ENCODE data around the gene KRTAP17-1. TPM values are rescaled to one million over a fixed set of nuclear protein-coding genes. Genes with fewer than 3 reads are reported as not detected.
"Not testable (repeated sequence)": the region's sequence is repeated elsewhere in the genome, so short reads cannot be mapped to it uniquely, and the experiment has no call there.

KRTAP17-1 gene, protein sequence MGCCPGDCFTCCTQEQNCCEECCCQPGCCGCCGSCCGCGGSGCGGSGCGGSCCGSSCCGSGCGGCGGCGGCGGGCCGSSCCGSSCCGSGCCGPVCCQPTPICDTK
- total RNA-seq, result not detected

DNA sequence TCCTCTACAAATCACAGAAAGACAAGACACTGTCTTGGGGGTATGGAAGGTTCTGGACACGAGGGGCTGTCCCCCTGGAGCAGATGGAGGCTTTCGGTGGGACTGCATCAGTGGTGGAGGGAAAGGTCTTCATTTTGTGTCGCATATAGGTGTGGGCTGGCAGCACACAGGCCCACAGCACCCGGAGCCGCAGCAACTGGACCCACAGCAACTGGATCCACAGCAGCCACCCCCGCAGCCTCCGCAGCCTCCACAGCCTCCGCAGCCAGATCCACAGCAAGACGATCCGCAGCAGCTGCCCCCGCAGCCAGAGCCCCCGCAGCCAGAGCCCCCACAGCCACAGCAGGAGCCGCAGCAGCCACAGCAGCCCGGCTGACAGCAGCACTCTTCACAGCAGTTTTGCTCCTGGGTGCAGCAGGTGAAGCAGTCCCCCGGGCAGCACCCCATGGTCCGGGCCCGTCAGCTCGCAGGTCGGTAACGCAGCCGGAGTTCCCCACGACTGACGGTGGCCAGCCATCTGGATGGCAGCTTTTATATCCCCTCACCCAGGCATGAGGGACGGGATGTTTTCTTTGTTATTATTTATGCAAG lies at the start of gene KRTAP17-1:
KRTAP17-1 (minus strand) TSS at position 507 of the 591 bp plus-strand sequence; CDS start at position 447, 60 bp downstream.
- no peak for ATAC-seq
- DNase-seq (ENCODE audit: low spot score), result no peak
- intact Hi-C loops (cut with DNase I), result no loop called here

DNA sequence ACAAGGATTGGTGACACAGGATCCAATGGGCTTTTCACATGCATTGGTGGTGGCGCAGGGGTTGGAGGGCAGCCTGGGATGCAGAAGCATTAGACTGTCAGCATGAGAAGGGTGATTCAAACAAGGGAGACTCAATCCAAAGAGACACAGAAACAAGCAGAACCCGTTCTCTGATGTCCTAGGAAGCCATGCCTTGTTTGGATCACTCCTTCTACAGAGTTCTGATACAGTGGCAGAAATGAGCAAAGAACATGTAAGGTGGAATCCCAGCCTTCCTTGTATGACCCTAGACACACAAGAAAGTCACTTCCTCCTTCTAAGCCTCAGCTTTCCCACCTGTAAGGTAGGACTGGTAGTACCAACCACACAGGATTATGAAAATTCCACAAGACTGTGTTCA lies 48.4 kb upstream of the KRTAP17-1 start:
- ATAC-seq (no peak), DNase-seq (ENCODE audit: low spot score) (no peak)
- intact Hi-C loops (cut with DNase I), result no loop called here

GRCh38 chr17:41360296-41360995 lies 44.9 kb upstream of the KRTAP17-1 start:
- DNase-seq (ENCODE audit: low spot score) (no peak), ATAC-seq (no peak)
- intact Hi-C loops (cut with DNase I), result no loop called here

- intact Hi-C loops (cut with DNase I), result no loop called here
Observed at GRCh38 chr17:41354536-41354935, 39.0 kb upstream of the KRTAP17-1 start.

GRCh38 chr17:41352597-41353366 lies 37.3 kb upstream of the KRTAP17-1 start:
- intact Hi-C loops (cut with DNase I), result no loop called here
- ATAC-seq (no peak), DNase-seq (ENCODE audit: low spot score) (no peak)

More at GRCh38 chr17:41354536-41354935, 39.0 kb upstream of the KRTAP17-1 start:
- DNase-seq (ENCODE audit: low spot score) (no peak), ATAC-seq (no peak)

GRCh38 chr17:41351177-41351576 lies 35.7 kb upstream of the KRTAP17-1 start:
- DNase-seq (ENCODE audit: low spot score), result no peak
- intact Hi-C loops (cut with DNase I), result no loop called here
- ATAC-seq, result no peak

DNA sequence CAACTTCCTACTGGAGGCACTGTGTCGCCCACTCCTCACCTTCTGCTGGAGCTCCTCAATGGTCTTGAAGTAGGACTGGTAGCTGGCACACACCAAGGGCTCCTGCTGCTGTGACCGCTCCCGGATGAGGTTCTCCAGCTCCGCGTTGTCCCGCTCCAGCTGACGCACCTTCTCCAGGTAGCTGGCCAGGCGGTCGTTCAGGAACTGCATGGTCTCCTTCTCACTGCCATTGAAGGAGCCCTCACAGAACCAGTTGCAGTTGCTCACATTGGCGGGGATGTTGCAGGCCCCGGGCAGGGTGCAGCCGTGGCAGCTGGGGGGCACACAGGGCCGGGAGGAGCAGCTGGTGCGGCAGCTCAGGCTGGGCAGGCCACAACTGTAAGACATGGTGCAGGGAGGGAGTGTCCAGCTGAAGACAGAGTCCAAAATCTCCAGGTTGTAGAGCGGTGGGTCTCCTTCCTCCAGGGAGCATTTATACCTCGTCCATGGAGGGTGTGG lies 34.9 kb upstream of the KRTAP17-1 start, which contains the start of gene KRT33A:
KRT33A (minus strand) TSS at position 448 of the 498 bp plus-strand sequence; CDS start at position 387, 61 bp downstream.
- ATAC-seq; DNase-seq (ENCODE audit: low spot score); intact Hi-C loops (cut with DNase I): not testable (repeated sequence)

DNA sequence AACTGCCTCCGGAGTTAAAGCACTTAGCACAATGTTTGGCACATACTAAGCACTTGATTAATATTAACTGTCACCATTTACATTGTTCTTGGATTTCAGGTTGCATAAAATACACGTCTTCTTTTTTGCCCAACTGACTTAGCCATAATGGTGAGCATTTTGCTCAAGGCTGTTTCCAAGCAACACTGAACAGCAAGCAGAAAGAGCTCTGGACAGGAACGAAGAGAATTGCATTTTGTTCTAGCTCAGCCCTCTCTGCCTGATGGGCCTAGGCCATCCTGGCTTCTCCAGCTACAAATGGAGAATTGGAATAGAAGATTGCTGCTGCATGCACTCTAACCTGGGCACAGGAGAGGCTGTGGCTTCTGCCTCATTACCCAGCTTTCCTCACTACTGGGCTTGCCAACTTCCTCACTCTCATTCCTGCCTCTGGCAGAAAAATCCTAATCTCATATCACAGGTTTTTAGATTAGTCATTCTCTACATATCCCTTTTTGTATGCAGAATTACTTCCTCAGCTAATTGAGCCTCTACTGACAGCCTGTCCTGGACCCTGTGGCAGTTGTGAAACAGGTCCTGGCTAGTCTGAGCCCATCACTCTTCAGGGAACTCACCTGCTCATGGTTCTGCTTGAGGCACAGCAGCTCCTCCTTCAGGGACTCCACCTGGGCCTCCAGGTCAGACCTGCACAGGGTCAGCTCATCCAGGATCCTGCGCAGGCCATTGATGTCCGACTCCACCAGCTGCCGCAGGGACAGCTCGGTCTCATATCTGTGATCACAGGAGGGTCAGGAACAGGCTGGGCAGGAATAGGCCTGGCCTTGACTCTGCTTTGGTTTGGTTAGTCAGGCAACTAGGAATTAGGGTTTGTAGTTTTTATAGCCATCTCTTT lies 32.6 kb upstream of the KRTAP17-1 start:
- intact Hi-C loops (cut with DNase I), result no loop called here
- no peak for ATAC-seq
- no peak for DNase-seq (ENCODE audit: low spot score)

DNA sequence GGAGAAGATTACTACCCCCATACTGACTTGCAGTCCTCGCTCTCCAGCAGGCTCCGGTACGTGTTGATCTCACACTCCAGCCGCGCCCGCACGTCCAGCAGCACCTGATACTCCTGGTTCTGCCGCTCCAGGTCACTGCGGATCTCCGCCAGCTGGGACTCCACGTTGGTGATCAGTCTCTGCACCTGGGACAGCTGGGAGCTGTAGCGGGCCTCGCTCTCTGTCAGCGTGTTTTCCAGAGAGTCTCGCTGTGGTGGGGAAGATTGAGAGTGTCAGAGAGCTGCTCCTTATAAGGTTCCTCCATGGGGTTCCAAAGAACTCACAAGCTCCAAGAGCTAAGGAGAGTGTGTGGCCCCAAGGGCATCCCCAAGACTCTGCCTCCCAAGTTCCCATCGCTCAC lies 30.9 kb upstream of the KRTAP17-1 start:
- intact Hi-C loops (cut with DNase I); DNase-seq (ENCODE audit: low spot score); ATAC-seq: not testable (repeated sequence)

DNA sequence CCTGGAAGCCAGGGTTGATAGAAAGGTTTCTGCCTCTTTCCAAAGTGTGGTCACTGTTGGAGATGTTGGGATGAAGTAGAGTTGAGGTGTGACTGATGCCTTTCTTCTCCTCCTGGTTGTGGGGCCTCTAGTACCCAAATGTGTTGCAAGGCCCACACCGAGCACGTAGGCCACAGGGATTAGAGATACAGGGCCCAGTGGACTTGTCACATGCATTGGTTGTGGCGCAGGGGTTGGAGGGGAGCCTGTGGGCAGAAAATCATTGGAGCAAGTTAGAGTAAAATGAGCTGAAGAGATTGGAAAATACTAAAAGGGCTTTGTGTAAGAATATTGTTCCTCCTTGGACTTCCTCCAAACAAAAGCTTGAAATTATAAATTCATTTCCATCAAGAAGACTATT lies 30.5 kb upstream of the KRTAP17-1 start:
- DNase-seq (ENCODE audit: low spot score) (no peak), ATAC-seq (no peak)
- intact Hi-C loops (cut with DNase I), result no loop called here

DNA sequence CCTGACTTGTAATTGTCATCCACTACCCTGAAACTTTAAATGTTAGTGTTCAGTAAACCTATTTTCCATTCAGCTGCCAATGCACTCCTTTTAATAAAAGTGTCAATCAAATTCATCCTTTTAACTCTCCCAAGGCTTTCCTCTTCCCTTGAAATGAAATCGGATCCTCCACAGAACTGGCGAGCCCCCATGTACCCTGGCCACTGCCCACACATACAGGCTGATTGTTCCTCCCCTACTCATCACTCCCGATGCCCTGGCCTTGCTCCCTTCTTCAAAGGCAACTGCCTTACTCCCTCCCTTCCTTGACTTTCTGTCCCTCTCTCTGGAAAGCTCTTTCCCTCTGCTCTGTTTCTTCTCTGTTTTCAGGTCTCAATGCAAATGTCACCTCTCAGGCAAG lies 27.5 kb upstream of the KRTAP17-1 start:
- ATAC-seq (no peak), DNase-seq (ENCODE audit: low spot score) (no peak)
- intact Hi-C loops (cut with DNase I), result no loop called here

DNA sequence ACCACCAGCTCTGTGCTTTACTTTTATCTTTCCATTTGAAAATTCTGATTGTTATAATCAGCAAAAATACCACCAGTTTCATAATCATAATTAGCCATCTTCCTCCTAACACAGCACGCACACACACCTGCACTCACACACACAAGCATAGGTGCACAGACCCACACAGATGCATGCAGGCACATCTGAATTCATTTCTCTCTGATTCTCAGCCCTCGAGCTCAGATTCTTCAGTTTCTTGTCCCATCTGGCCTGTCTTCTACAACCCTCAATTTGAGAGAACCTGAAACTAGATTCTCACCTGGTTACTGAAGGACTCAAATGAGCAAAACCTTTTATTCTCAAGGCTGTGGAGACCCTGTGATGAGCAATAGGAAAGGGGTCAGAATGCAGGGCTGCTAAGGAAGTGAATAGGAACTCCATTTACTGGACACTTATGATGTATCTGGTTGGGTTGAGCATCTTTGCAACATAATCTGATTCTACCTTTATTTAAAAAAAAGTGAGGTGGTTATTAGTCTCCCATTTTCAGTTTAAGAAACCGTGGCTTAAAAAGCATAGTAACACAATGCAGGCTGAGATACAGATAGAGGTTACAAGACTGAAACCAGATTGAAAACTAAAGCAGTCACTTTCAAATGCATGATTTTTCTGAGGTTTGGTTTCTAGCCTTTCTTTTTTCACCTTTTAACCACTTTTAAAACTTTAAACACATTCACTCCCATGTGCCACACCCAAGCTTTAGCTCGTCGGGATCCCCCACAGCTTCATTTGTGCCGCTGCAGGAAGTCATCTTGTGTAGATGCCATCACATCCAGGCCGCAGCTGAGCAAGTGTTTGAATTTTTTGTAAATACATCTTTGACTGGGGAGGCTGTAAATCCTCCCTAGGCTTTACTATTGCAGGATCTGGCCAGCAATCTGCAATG lies 25.7 kb upstream of the KRTAP17-1 start:
- ATAC-seq (no peak), DNase-seq (ENCODE audit: low spot score) (no peak)
- intact Hi-C loops (cut with DNase I), result no loop called here

GRCh38 chr17:41340494-41340893 lies 25.0 kb upstream of the KRTAP17-1 start:
- no peak for DNase-seq (ENCODE audit: low spot score)
- no peak for ATAC-seq
- intact Hi-C loops (cut with DNase I), result no loop called here

DNA sequence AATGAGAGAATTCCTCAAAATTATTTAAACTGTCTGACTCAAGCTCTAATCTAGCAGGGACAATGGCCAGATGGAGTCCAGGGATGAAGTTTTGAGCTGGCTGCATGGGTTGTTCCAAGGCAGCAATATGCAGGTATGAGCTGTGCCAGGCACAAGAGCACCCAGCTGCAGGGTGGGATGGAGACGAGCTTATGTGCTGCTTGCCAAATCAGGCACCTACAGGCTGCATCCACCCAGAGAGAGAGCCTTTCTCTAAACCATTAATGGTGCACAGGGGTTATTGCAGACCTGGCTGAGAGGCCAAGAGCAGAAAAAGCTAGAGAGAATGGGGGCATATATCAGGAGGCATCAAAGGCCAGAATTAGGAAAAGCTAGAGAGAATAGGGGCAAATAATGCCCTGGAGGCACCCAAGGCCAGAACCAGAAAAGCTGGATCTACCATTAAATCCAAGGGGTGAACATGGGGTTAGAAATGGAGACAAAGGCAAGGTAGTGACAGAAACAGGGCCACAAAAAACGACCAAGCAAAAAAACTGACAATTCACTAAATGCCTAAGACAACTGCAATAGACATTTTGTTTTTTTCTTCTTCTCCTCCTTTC lies 24.2 kb upstream of the KRTAP17-1 start:
- ATAC-seq, result no peak
- DNase-seq (ENCODE audit: low spot score), result no peak
- intact Hi-C loops (cut with DNase I), result no loop called here

- intact Hi-C loops (cut with DNase I), result no loop called here
- no peak for DNase-seq (ENCODE audit: low spot score)
- no peak for ATAC-seq
Observed at GRCh38 chr17:41338961-41339485, 23.5 kb upstream of the KRTAP17-1 start.

GRCh38 chr17:41335747-41336146 lies 20.2 kb upstream of the KRTAP17-1 start:
- intact Hi-C loops (cut with DNase I), result no loop called here
- ATAC-seq (no peak), DNase-seq (ENCODE audit: low spot score) (no peak)
